NCI-H1417 (cell line): ENCODE measurements around the gene ZNF330.

ENCODE experiments used
- DNase-seq, 3 experiments: peaks; one replicate each; lab custom pipeline; 2025; lab: John Stamatoyannopoulos, UW

Gene ZNF330

GRCh38 chr4:141233673-141234072 lies 13.0 kb downstream of the ZNF330 start:
- no peak for DNase-seq

GRCh38 chr4:141238186-141238585 lies 17.5 kb downstream of the ZNF330 start:
- no peak for DNase-seq

GRCh38 chr4:141240259-141240658 lies 19.6 kb downstream of the ZNF330 start:
- DNase-seq: no peak

- no peak for DNase-seq
Observed at GRCh38 chr4:141240671-141241070, 20.0 kb downstream of the ZNF330 start.

- no peak for DNase-seq
Observed at GRCh38 chr4:141241986-141242385, 21.3 kb downstream of the ZNF330 start.

- no peak for DNase-seq
Observed at GRCh38 chr4:141244419-141244818, 23.7 kb downstream of the ZNF330 start.

GRCh38 chr4:141246243-141246642 lies 25.5 kb downstream of the ZNF330 start:
- no peak for DNase-seq

- DNase-seq: no peak
Observed at GRCh38 chr4:141246683-141247429, 26.2 kb downstream of the ZNF330 start.

- no peak for DNase-seq
Observed at GRCh38 chr4:141247430-141247780, 26.7 kb downstream of the ZNF330 start.

- no peak for DNase-seq
Observed at GRCh38 chr4:141248029-141248428, 27.3 kb downstream of the ZNF330 start.

- no peak for DNase-seq
Observed at GRCh38 chr4:141248486-141248885, 27.8 kb downstream of the ZNF330 start.

- no peak for DNase-seq
Observed at GRCh38 chr4:141254326-141254725, 33.6 kb downstream of the ZNF330 start.

GRCh38 chr4:141255016-141255415 lies 34.3 kb downstream of the ZNF330 start:
- no peak for DNase-seq

GRCh38 chr4:141258558-141258957 lies 37.9 kb downstream of the ZNF330 start:
- no peak for DNase-seq

GRCh38 chr4:141275834-141276233 lies 55.1 kb downstream of the ZNF330 start:
- DNase-seq: no peak

- DNase-seq: no peak
Observed at GRCh38 chr4:141283152-141283551, 62.5 kb downstream of the ZNF330 start.

GRCh38 chr4:141283563-141283962 lies 62.9 kb downstream of the ZNF330 start:
- no peak for DNase-seq
